ACC112 (cell line): ENCODE results near the gene TM4SF20.

Source experiments
- H2AFZ ChIP-seq: fragments of 200-600 bp; sonication (generic); one replicate; pipeline ENCODE4 v1.6.0; 2017; ENCODE audit warnings: antibody characterized with exemption, low read length; ENCODE audit not compliant: unreplicated experiment
- H3K27ac ChIP-seq: fragments of 200-600 bp; sonication (generic); 2 replicates; pipeline ENCODE4 v1.5.1; 2014; ENCODE audit warnings: low read depth, mild to moderate bottlenecking, antibody characterized with exemption, low read length, moderate library complexity
- H3K27me3 ChIP-seq: fragments of 200-600 bp; sonication (generic); 2 replicates; pipeline ENCODE4 v1.6.1; 2014; ENCODE audit warnings: mild to moderate bottlenecking, antibody characterized with exemption, low read length, moderate library complexity, mixed read lengths; ENCODE audit not compliant: insufficient read depth
- H3K36me3 ChIP-seq: fragments of 200-600 bp; sonication (generic); 2 replicates; pipeline ENCODE4 v1.6.1; 2016; ENCODE audit warnings: mild to moderate bottlenecking, antibody characterized with exemption, low read length, moderate library complexity, mixed read lengths; ENCODE audit not compliant: insufficient read depth
- H3K4me1 ChIP-seq: fragments of 200-600 bp; sonication (generic); one replicate; pipeline ENCODE4 v1.6.1; 2016; ENCODE audit warnings: low read length, mixed read lengths; ENCODE audit not compliant: insufficient read depth, unreplicated experiment, control insufficient read depth
- H3K4me3 ChIP-seq: fragments of 200-600 bp; sonication (generic); 2 replicates; pipeline ENCODE4 v1.5.1; 2014; ENCODE audit warnings: mild to moderate bottlenecking, low read depth, low read length
- H3K79me2 ChIP-seq: fragments of 200-600 bp; sonication (generic); one replicate; pipeline ENCODE4 v1.6.0; 2016; ENCODE audit warnings: low read length; ENCODE audit not compliant: control insufficient read depth, unreplicated experiment, insufficient read depth

TM4SF20 gene

GRCh38 chr2:227339098-227339599, 40.0 kb downstream of the TM4SF20 start:
- Histone ChIP-seq H3K27me3 (no peaks in the 10 kb centered on the region), H3K4me1 (no peaks in the 10 kb centered on the region), H3K79me2 (no peaks in the 10 kb centered on the region), H3K4me3 (no peak overlapping the region), H2AFZ (no peak overlapping the region), H3K27ac (no peak overlapping the region), H3K36me3 (peaks cover 23% of the 10 kb centered on the region)

- Histone ChIP-seq H3K4me1 (no peaks in the 10 kb centered on the region), H2AFZ (no peak overlapping the region), H3K79me2 (peaks cover 6% of the 10 kb centered on the region), H3K4me3 (no peak overlapping the region), H3K27ac (no peak overlapping the region), H3K36me3 (peaks cover 30% of the 10 kb centered on the region), H3K27me3 (no peaks in the 10 kb centered on the region)
Observed at GRCh38 chr2:227337442-227337841, 41.7 kb downstream of the TM4SF20 start.

GRCh38 chr2:227335713-227336112, 43.4 kb downstream of the TM4SF20 start:
- H3K4me1 ChIP-seq = peaks cover 5% of the 10 kb centered on the region
- no peaks in the 10 kb centered on the region for H3K27me3 ChIP-seq
- H3K4me3 ChIP-seq = no peak overlapping the region
- H3K27ac ChIP-seq = no peak overlapping the region
- no peak overlapping the region for H2AFZ ChIP-seq
- H3K36me3 ChIP-seq = peaks cover 40% of the 10 kb centered on the region
- peaks cover 12% of the 10 kb centered on the region for H3K79me2 ChIP-seq

- no peak overlapping the region for H3K27ac ChIP-seq
- H3K79me2 ChIP-seq = peaks cover 66% of the 10 kb centered on the region
- peaks cover 13% of the 10 kb centered on the region for H3K4me1 ChIP-seq
- peak overlapping the region; percentile 97 for H3K4me3 ChIP-seq
- H3K36me3 ChIP-seq = peaks cover 15% of the 10 kb centered on the region
- no peaks in the 10 kb centered on the region for H3K27me3 ChIP-seq
- no peak overlapping the region for H2AFZ ChIP-seq
Observed at GRCh38 chr2:227326783-227327182, 52.3 kb downstream of the TM4SF20 start.

GRCh38 chr2:227325839-227326195, 53.3 kb downstream of the TM4SF20 start:
- Histone ChIP-seq H3K4me3 (peak overlapping the region; percentile 97), H2AFZ (peak overlapping the region; percentile 89), H3K36me3 (peaks cover 7% of the 10 kb centered on the region), H3K27me3 (no peaks in the 10 kb centered on the region), H3K4me1 (peaks cover 9% of the 10 kb centered on the region), H3K27ac (peak overlapping the region; percentile 73), H3K79me2 (peaks cover 62% of the 10 kb centered on the region)

- H3K36me3 ChIP-seq = 0 out of 2 replicates have a peak, but pooled peaks cover under 1% of the 10 kb centered on the region
- H3K79me2 ChIP-seq = peaks cover 57% of the 10 kb centered on the region
- H3K4me3 ChIP-seq = peak within 1 kb of the TSS; percentile 97
- peak within 1 kb of the TSS; percentile 73 for H3K27ac ChIP-seq
- peak within 1 kb of the TSS; percentile 91 for H2AFZ ChIP-seq
- no peaks in the 10 kb centered on the region for H3K27me3 ChIP-seq
- peaks cover 9% of the 10 kb centered on the region for H3K4me1 ChIP-seq
Observed at GRCh38 chr2:227324995-227325838, 53.9 kb downstream of the TM4SF20 start, which contains the start of gene MFF. Gene MFF (plus strand): TSS chr2:227325251. CDS start chr2:227330666, 5,415 bp downstream.

- Histone ChIP-seq H3K4me3 (peak overlapping the region; percentile 97), H2AFZ (peak overlapping the region; percentile 91), H3K4me1 (peaks cover 9% of the 10 kb centered on the region), H3K27ac (peak overlapping the region; percentile 73), H3K79me2 (peaks cover 51% of the 10 kb centered on the region), H3K36me3 (no peaks in the 10 kb centered on the region), H3K27me3 (no peaks in the 10 kb centered on the region)
Observed at GRCh38 chr2:227324642-227324994, 54.5 kb downstream of the TM4SF20 start.

GRCh38 chr2:227323818-227324217, 55.3 kb downstream of the TM4SF20 start:
- peak overlapping the region; percentile 97 for H3K4me3 ChIP-seq
- no peak overlapping the region for H2AFZ ChIP-seq
- H3K27me3 ChIP-seq = no peaks in the 10 kb centered on the region

GRCh38 chr2:227322530-227323205, 56.4 kb downstream of the TM4SF20 start:
- peaks cover 32% of the 10 kb centered on the region for H3K79me2 ChIP-seq
- H3K27ac ChIP-seq = no peak overlapping the region
- H3K27me3 ChIP-seq = no peaks in the 10 kb centered on the region
- H2AFZ ChIP-seq = no peak overlapping the region
- peaks cover 7% of the 10 kb centered on the region for H3K4me1 ChIP-seq
- H3K36me3 ChIP-seq = no peaks in the 10 kb centered on the region
- no peak overlapping the region for H3K4me3 ChIP-seq

More at GRCh38 chr2:227323818-227324217, 55.3 kb downstream of the TM4SF20 start:
- Histone ChIP-seq H3K79me2 (peaks cover 44% of the 10 kb centered on the region), H3K27ac (no peak overlapping the region), H3K4me1 (peaks cover 9% of the 10 kb centered on the region), H3K36me3 (no peaks in the 10 kb centered on the region)

- H3K27ac ChIP-seq = no peak overlapping the region
- H3K4me1 ChIP-seq = no peaks in the 10 kb centered on the region
- no peak overlapping the region for H3K4me3 ChIP-seq
- H3K79me2 ChIP-seq = peaks cover 11% of the 10 kb centered on the region
- no peaks in the 10 kb centered on the region for H3K27me3 ChIP-seq
- H2AFZ ChIP-seq = no peak overlapping the region
- no peaks in the 10 kb centered on the region for H3K36me3 ChIP-seq
Observed at GRCh38 chr2:227320305-227321094, 58.6 kb downstream of the TM4SF20 start.
